H1 (cell line): ENCODE data around the gene CYP1B1. TPM values are rescaled to one million over a fixed set of nuclear protein-coding genes. Genes with fewer than 3 reads are reported as not detected.
"Not testable (repeated sequence)": the region's sequence is repeated elsewhere in the genome, so short reads cannot be mapped to it uniquely, and the experiment has no call there.

ENCODE experiments used
- CTCF ChIA-PET: fragments of 300-600 bp; sonication (Branson Sonifier 250); formaldehyde crosslinking; loops from one replicate; lab custom pipeline; 2021; ENCODE audit not compliant: partially characterized antibody; lab: Charles Lee
- POLR2A ChIA-PET: fragments of 300-600 bp; sonication (Branson Sonifier 250); formaldehyde crosslinking; loops from one replicate; lab custom pipeline; 2021; ENCODE audit warnings: inconsistent platforms; ENCODE audit not compliant: partially characterized antibody; lab: Charles Lee
- DNase-seq, 2 experiments: peaks; one replicate each; pipeline versions ENCODE4 v3.0.0 to v3.0.0-alpha.2; 2010 to 2022; ENCODE audit warnings: low spot score in 2 of 2, low read depth in 1 of 2, mixed read lengths in 1 of 2
- FAIRE-seq: peaks from 2 replicates; lab custom pipeline; 2011; peaks lifted over from hg19 to GRCh38; lab: Jason Lieb, UNC
- H2AFZ ChIP-seq: 2 replicates; pipeline ENCODE4 v1.8.1; 2012; ENCODE audit warnings: low read length, inconsistent platforms
- H2AK5ac ChIP-seq: 2 replicates; pipeline ENCODE4 v1.6.1; 2013; ENCODE audit warnings: low read depth, low read length
- H2BK120ac ChIP-seq: replicated peaks from 2 replicates; pipeline ENCODE3; 2013; ENCODE audit warnings: low read depth, low read length, inconsistent platforms
- H2BK12ac ChIP-seq: 2 replicates; pipeline ENCODE4 v1.6.1; 2013; ENCODE audit warnings: low read depth, low read length
- H2BK15ac ChIP-seq: 2 replicates; pipeline ENCODE4 v1.6.1; 2013; ENCODE audit warnings: low read length
- H2BK20ac ChIP-seq: 2 replicates; pipeline ENCODE4 v1.6.1; 2013; ENCODE audit warnings: low read length
- H2BK5ac ChIP-seq: 2 replicates; pipeline ENCODE4 v1.6.1; 2013; ENCODE audit warnings: low read depth, low read length
- H3K14ac ChIP-seq: 2 replicates; pipeline ENCODE4 v1.6.1; 2013; ENCODE audit warnings: inconsistent platforms; ENCODE audit not compliant: insufficient read length
- H3K18ac ChIP-seq: 2 replicates; pipeline ENCODE4 v1.6.1; 2013; ENCODE audit warnings: low read length; ENCODE audit errors: extremely low read depth
- H3K23ac ChIP-seq: 2 replicates; pipeline ENCODE4 v1.6.1; 2013; ENCODE audit warnings: inconsistent platforms; ENCODE audit not compliant: insufficient read length
- H3K23me2 ChIP-seq: 2 replicates; pipeline ENCODE4 v1.6.1; 2013; ENCODE audit warnings: low read depth, low read length
- H3K27ac ChIP-seq: 2 replicates; pipeline ENCODE4 v1.6.1; 2011; ENCODE audit warnings: low read depth, low read length, inconsistent platforms
- H3K27me3 ChIP-seq, 4 experiments: replicated peaks in 1 of 4; 1 replicate in 1 of 4; 2 replicates in 3 of 4; pipeline versions ENCODE4 v1.6.1 to v1.8.1; 2011 to 2013; ENCODE audit warnings: low read length in 3 of 4, mild to moderate bottlenecking in 3 of 4, inconsistent platforms in 2 of 4, mixed read lengths in 2 of 4, moderate library complexity in 1 of 4; ENCODE audit not compliant: control insufficient read depth in 3 of 4, insufficient read depth in 3 of 4; ENCODE audit errors: extremely low read depth in 1 of 4
- H3K36me3 ChIP-seq, 4 experiments: 2 replicates each; pipeline versions ENCODE4 v1.6.1 to v1.8.1; 2011 to 2013; ENCODE audit warnings: mild to moderate bottlenecking in 4 of 4, low read length in 3 of 4, moderate library complexity in 2 of 4, control low read depth in 1 of 4, inconsistent platforms in 1 of 4; ENCODE audit not compliant: insufficient read depth in 4 of 4, control insufficient read depth in 2 of 4
- H3K4ac ChIP-seq: replicated peaks from 2 replicates; pipeline ENCODE3; 2013; ENCODE audit warnings: low read length, low read depth, mixed read lengths, inconsistent platforms; ENCODE audit not compliant: insufficient read length
- H3K4me1 ChIP-seq, 4 experiments: replicated peaks in 1 of 4; 1 replicate in 1 of 4; 2 replicates in 3 of 4; pipeline versions ENCODE4 v1.6.1 to v1.8.1; 2011 to 2013; ENCODE audit warnings: low read length in 3 of 4, inconsistent platforms in 2 of 4, mixed read lengths in 1 of 4; ENCODE audit not compliant: insufficient read depth in 4 of 4, control insufficient read depth in 3 of 4
- H3K4me2 ChIP-seq, 2 experiments: 2 replicates each; pipeline versions ENCODE4 v1.6.1 to v1.8.1; 2011 to 2013; ENCODE audit warnings: low read depth in 2 of 2, low read length in 2 of 2, control low read depth in 1 of 2, inconsistent platforms in 1 of 2, mild to moderate bottlenecking in 1 of 2; ENCODE audit not compliant: insufficient read depth in 1 of 2
- H3K4me3 ChIP-seq, 4 experiments: fragments of 200-600, 300-600 bp in 1 of 4; sonication (generic), shearing (Covaris generic), sonication (Bioruptor Twin) in 1 of 4; 2 replicates each; pipeline versions ENCODE4 v1.5.1 to v1.8.1; 2011 to 2016; ENCODE audit warnings: low read length in 4 of 4, low read depth in 3 of 4, control low read depth in 2 of 4, inconsistent platforms in 2 of 4, mild to moderate bottlenecking in 2 of 4, mixed read lengths in 1 of 4, moderate library complexity in 1 of 4; ENCODE audit not compliant: insufficient read depth in 2 of 4; ENCODE audit errors: extremely low read depth in 1 of 4
- H3K56ac ChIP-seq: replicated peaks from 2 replicates; pipeline ENCODE3; 2013; ENCODE audit warnings: low read depth, mild to moderate bottlenecking, mixed read lengths, low read length, inconsistent platforms; ENCODE audit not compliant: insufficient read length
- H3K79me1 ChIP-seq: 2 replicates; pipeline ENCODE4 v1.6.1; 2013; ENCODE audit warnings: low read depth, low read length, control low read depth
- H3K79me2 ChIP-seq, 2 experiments: 2 replicates each; pipeline versions ENCODE4 v1.6.1 to v1.8.1; 2012 to 2013; ENCODE audit warnings: low read length in 2 of 2, mild to moderate bottlenecking in 2 of 2, inconsistent platforms in 1 of 2; ENCODE audit not compliant: insufficient read depth in 2 of 2, control insufficient read depth in 1 of 2
- H3K9ac ChIP-seq, 4 experiments: replicated peaks in 1 of 4; 1 replicate in 1 of 4; 2 replicates in 3 of 4; pipeline versions ENCODE4 v1.6.1 to v1.8.1; 2011 to 2013; ENCODE audit warnings: low read depth in 3 of 4, low read length in 3 of 4, control low read depth in 2 of 4, mild to moderate bottlenecking in 2 of 4, moderate library complexity in 2 of 4, inconsistent platforms in 1 of 4; ENCODE audit errors: extremely low read depth in 1 of 4
- H3K9me3 ChIP-seq, 2 experiments: 2 replicates each; pipeline versions ENCODE4 v1.6.1 to v1.8.1; 2012 to 2013; ENCODE audit warnings: mild to moderate bottlenecking in 2 of 2, moderate library complexity in 2 of 2, control low read depth in 1 of 2, inconsistent platforms in 1 of 2, low read depth in 1 of 2, low read length in 1 of 2, mixed read lengths in 1 of 2; ENCODE audit not compliant: insufficient read depth in 2 of 2
- H4K20me1 ChIP-seq, 2 experiments: replicated peaks in 1 of 2; 2 replicates each; pipeline versions ENCODE3 to v1.8.1; 2011 to 2013; ENCODE audit warnings: inconsistent platforms in 2 of 2, low read length in 2 of 2, mild to moderate bottlenecking in 1 of 2; ENCODE audit not compliant: insufficient read depth in 2 of 2, control insufficient read depth in 1 of 2
- H4K5ac ChIP-seq: 2 replicates; pipeline ENCODE4 v1.6.1; 2013; ENCODE audit warnings: low read length, low read depth, mixed read lengths, inconsistent platforms; ENCODE audit not compliant: insufficient read length
- H4K8ac ChIP-seq: 2 replicates; pipeline ENCODE4 v1.8.0; 2013; ENCODE audit warnings: mild to moderate bottlenecking, moderate library complexity, low read length, inconsistent platforms; ENCODE audit not compliant: insufficient read depth; ENCODE audit errors: extremely low read depth
- H4K91ac ChIP-seq: replicated peaks from 2 replicates; pipeline ENCODE3; 2013; ENCODE audit warnings: low read length, mixed read lengths, inconsistent platforms; ENCODE audit not compliant: insufficient read length
- WGBS, 2 experiments: shearing (Covaris generic) in 1 of 2; methylation state at CpG; one replicate each; pipeline versions ENCODE4 v1.1.6 to v1.1.7; 2013 to 2015; ENCODE audit warnings: low lambda C conversion rate in 2 of 2, mixed read lengths in 2 of 2, inconsistent platforms in 1 of 2, low coverage in 1 of 2, missing lambda C conversion rate in 1 of 2; ENCODE audit not compliant: insufficient replicate concordance in 2 of 2, insufficient coverage in 1 of 2, insufficient read length in 1 of 2; ENCODE audit errors: extremely low coverage in 1 of 2, missing lambda C conversion rate in 1 of 2; 5-methylcytosine and 5-hydroxymethylcytosine counted together
- polyA plus RNA-seq, 7 experiments: library from polyadenylated mRNA; depleted of rRNA in 3 of 7; stranded (reverse) in 5 of 7; unstranded in 2 of 7; fragments of >200 nt in 5 of 7; fragments of 200-250 nt in 2 of 7; gene quantifications; 1 replicate in 5 of 7; 2 replicates in 1 of 7; 4 replicates in 1 of 7; pipeline versions ENCODE4 v1.2.1 to v1.2.3, GENCODE V29; 2011 to 2013; ENCODE audit warnings: missing spikeins in 2 of 7, mixed read lengths in 2 of 7
- total RNA-seq: library from RNA; stranded (reverse); fragmentation: NEBNext Ultra II Directional; extraction: Animal tissue kit (Norgen Biotek cat#: 25700); gene quantifications from 2 replicates; pipeline ENCODE4 v1.2.1, GENCODE V29; 2021

CYP1B1 gene
- total and polyA plus RNA-seq, 2 of the 8 experiments (the other 6 are each of a cell fraction or from before 2014, with no cell fraction given) = 1.3 to 5.7 TPM

DNA sequence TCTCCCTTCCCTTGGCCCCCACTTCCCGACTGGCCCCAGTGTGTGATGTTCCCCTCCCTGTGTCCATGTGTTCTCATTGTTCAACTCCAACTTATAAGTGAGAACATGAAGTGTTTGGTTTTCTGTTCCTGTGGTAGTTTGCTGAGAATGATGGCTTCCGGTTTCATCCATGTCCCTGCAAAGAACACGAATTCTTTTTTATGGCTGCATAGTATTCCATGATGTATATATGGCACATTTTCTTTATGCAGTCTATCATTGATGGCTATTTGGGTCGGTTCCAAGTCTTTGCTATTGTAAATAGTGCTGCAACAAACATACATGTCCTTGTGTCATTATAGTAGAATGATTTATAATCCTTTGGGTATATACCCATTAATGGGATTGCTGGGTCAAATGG is 35.4 kb upstream of the CYP1B1 start:
- H2BK20ac ChIP-seq, H4K91ac ChIP-seq, H3K27ac ChIP-seq, H3K27me3 ChIP-seq, POLR2A ChIA-PET, H3K4me1 ChIP-seq, FAIRE-seq, H2BK5ac ChIP-seq, H3K14ac ChIP-seq, H2AK5ac ChIP-seq, H3K4me3 ChIP-seq, H4K20me1 ChIP-seq, H2AFZ ChIP-seq, H3K9me3 ChIP-seq, H3K4me2 ChIP-seq, H2BK15ac ChIP-seq, H3K79me2 ChIP-seq, H3K23me2 ChIP-seq, H3K36me3 ChIP-seq, H2BK12ac ChIP-seq, H3K79me1 ChIP-seq, H3K23ac ChIP-seq, H3K9ac ChIP-seq, H4K5ac ChIP-seq, H4K8ac ChIP-seq, DNase-seq, H3K56ac ChIP-seq, H3K4ac ChIP-seq, H3K18ac ChIP-seq, H2BK120ac ChIP-seq: not testable (repeated sequence)
- CTCF ChIA-PET = interaction anchor here (0.8 kb wide), 1 partner anchor 129 kb away, joined by 3 read pairs; no protein-coding TSS in a partner anchor
- 94% methylated on average over 4 of the region's 4 CpGs; no CpG with 5 or more reads in 1 of the 2 experiments for WGBS, 2 experiments
